K562 (cell line): ENCODE results near the gene PJA1. TPM values are rescaled to one million over a fixed set of nuclear protein-coding genes. Genes with fewer than 3 reads are reported as not detected.

Experiments used
- GABPB1 ChIP-seq: sonication (generic); formaldehyde crosslinking; IDR thresholded peaks from 2 replicates; pipeline ENCODE4 v1.8.0; 2022; ENCODE audit warnings: mild to moderate bottlenecking, missing genetic modification reagents
- ZNF140 ChIP-seq: fragments of 250-450 bp; sonication (Bioruptor Pico); IDR thresholded peaks from 2 replicates; pipeline ENCODE4 v1.8.0; 2021; ENCODE audit warnings: moderate library complexity, mild to moderate bottlenecking, inconsistent platforms
- polyA plus RNA-seq, 8 experiments: library from polyadenylated mRNA; depleted of rRNA in 4 of 8; stranded (reverse) in 5 of 8; unstranded in 3 of 8; fragments of >200 nt; fragmentation: Nextera tagmentation in 2 of 8; fragmentation: Illumina TruSeq in 1 of 8; extraction: Ambion mirVana in 2 of 8; extraction: Trizol in 1 of 8; gene quantifications; 2 replicates each; pipeline versions ENCODE4 v1.2.1 to v1.2.3, GENCODE V29; 2011 to 2014; ENCODE audit warnings: inconsistent platforms in 1 of 8, missing spikeins in 1 of 8
- total RNA-seq, 7 experiments: library from RNA; depleted of rRNA in 6 of 7; stranded (reverse); fragments of >200 nt in 6 of 7; fragmentation: Illumina TruSeq in 2 of 7; extraction: Trizol in 2 of 7; gene quantifications; 2 replicates each; pipeline versions ENCODE4 v1.2.1 to v1.2.3, GENCODE V29; 2011 to 2021; ENCODE audit warnings: low replicate concordance in 1 of 7
- TF ChIP-seq, protein P1 (sequence below): fragments of 250-450 bp; sonication (Bioruptor Pico); IDR thresholded peaks from 2 replicates; pipeline ENCODE4 v1.5.0; 2021; ENCODE audit warnings: mild to moderate bottlenecking, moderate library complexity
- TF ChIP-seq, protein P2 (sequence below), 2 experiments: fragments of 450-650 bp; formaldehyde crosslinking in 1 of 2; IDR thresholded peaks; 2 replicates each; pipeline versions ENCODE4 v1.4.0 to v1.6.1; 2014 to 2020; ENCODE audit warnings: mild to moderate bottlenecking in 2 of 2, borderline replicate concordance in 1 of 2, low read depth in 1 of 2

Gene PJA1
- total and polyA plus RNA-seq, 9 of the 15 experiments (the other 6 are each of a cell fraction or from before 2014, with no cell fraction given): 1.6 to 6.0 (median 4.0) TPM

DNA sequence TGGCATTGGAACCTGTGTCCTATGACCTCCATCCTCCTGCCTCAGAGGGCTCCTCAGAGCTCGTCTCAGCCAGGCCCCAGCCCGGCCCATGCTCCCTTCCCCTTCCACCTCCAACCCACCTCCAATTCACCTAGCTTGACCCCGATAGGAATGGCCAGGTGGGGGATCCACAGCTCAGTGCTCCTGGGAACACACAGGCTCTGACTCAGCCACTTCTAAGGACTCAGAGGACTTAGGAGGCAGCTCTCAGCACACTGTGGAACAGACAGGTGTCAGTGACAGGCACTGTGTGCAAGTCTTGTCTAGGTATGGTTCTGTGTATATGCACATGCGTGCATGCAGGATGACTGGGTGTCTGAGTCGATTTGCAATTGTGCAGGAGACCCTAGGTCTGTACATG, 44.8 kb downstream of the PJA1 start (continued):
- TF ChIP-seq, protein P1, sequence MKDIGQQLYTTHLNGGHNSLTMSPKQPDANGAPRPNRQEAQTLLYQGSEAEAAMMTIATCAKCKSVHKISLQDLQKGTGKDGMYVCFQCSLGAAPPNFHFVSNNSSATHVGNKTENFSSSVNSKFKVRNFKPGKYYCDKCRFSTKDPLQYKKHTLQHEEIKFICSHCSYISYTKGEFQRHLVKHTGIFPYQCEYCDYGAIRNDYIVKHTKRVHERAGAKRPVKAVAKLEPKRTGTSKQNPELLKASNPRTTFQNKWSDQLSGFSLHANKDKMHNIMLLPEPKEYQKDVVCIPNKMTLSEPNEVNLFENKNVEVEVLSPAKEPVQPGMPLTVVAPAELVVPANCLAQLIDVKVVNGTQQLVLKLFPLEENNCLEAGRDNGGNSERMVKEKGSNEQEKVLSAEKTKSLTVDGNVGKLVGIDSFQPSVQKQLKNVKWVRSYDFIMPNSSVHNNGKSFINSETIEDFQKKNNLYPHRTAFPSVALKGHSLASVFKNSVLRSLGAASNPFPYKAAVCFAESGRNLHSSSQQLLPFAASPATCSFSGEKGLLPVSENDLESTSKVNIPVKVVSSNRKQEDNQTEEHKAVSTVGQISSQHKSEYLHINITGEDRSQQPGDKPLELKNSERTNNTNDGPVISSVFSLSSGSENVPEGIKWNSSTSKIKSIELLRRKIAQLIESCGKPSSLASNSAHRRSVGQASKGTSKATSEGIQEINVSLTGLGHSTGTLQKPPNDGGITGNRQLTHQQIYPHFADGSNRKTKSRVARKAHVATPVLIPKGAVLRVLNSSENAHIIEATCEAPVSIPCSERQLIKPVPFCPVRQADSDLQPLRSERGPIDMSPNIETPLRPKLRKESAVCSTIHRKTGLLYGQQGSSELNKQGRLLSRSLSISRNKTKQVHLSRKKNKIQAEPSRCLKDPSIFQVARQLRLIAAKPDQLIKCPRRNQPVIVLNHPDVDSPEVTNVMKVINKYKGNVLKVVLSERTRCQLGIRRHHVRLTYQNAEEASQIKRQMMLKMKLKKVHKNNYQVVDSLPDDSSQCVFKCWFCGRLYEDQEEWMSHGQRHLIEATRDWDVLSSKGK: no peak
- TF ChIP-seq GABPB1 (CRISPR knock-in tag) (no peak), ZNF140 (CRISPR knock-in tag) (no peak)
- TF ChIP-seq, protein P2, sequence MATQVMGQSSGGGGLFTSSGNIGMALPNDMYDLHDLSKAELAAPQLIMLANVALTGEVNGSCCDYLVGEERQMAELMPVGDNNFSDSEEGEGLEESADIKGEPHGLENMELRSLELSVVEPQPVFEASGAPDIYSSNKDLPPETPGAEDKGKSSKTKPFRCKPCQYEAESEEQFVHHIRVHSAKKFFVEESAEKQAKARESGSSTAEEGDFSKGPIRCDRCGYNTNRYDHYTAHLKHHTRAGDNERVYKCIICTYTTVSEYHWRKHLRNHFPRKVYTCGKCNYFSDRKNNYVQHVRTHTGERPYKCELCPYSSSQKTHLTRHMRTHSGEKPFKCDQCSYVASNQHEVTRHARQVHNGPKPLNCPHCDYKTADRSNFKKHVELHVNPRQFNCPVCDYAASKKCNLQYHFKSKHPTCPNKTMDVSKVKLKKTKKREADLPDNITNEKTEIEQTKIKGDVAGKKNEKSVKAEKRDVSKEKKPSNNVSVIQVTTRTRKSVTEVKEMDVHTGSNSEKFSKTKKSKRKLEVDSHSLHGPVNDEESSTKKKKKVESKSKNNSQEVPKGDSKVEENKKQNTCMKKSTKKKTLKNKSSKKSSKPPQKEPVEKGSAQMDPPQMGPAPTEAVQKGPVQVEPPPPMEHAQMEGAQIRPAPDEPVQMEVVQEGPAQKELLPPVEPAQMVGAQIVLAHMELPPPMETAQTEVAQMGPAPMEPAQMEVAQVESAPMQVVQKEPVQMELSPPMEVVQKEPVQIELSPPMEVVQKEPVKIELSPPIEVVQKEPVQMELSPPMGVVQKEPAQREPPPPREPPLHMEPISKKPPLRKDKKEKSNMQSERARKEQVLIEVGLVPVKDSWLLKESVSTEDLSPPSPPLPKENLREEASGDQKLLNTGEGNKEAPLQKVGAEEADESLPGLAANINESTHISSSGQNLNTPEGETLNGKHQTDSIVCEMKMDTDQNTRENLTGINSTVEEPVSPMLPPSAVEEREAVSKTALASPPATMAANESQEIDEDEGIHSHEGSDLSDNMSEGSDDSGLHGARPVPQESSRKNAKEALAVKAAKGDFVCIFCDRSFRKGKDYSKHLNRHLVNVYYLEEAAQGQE (IDR thresholded peaks at IDR 0.05; ENCODE audit: borderline replicate concordance): no peak
- TF ChIP-seq, protein P2 (CRISPR knock-in tag; IDR thresholded peaks at IDR 0.05; ENCODE audit: low read depth): no peak
- TF ChIP-seq, all 486 proteins: peak for 0
